Measurements from ENCODE around the gene HOXD10.

HOXD10 gene

GRCh38 chr2:176087330-176088047 is 29.1 kb upstream of the HOXD10 start:
- H3K4me3 ChIP-seq (replicated peaks in 1 of 2; ENCODE audit: low read depth in 2 of 2, low read length in 2 of 2) = no peak overlapping the region
- DNase-seq (ENCODE audit: low read depth in 2 of 2) = no peak
- no peak for TF ChIP-seq CTCF (IDR thresholded peaks at IDR 0.05; ENCODE audit: low read depth, low read length)

GRCh38 chr2:176088048-176088936 is 28.3 kb upstream of the HOXD10 start:
- peak; percentile 46 for DNase-seq (ENCODE audit: low read depth in 2 of 2)
- H3K4me3 ChIP-seq (replicated peaks in 1 of 2; ENCODE audit: low read depth in 2 of 2, low read length in 2 of 2) = peak overlapping the region in 1 of 2 donors; percentile 13
- TF ChIP-seq CTCF (IDR thresholded peaks at IDR 0.05; ENCODE audit: low read depth, low read length) = peak; percentile 78

GRCh38 chr2:176088937-176089842 is 27.4 kb upstream of the HOXD10 start:
- no peak for TF ChIP-seq CTCF (IDR thresholded peaks at IDR 0.05; ENCODE audit: low read depth, low read length)
- DNase-seq (ENCODE audit: low read depth in 2 of 2) = no peak

GRCh38 chr2:176089843-176090395 is 26.7 kb upstream of the HOXD10 start:
- no peak overlapping the region for H3K4me3 ChIP-seq (replicated peaks in 1 of 2; ENCODE audit: low read depth in 2 of 2, low read length in 2 of 2)
- TF ChIP-seq CTCF (IDR thresholded peaks at IDR 0.05; ENCODE audit: low read depth, low read length) = no peak
- DNase-seq (ENCODE audit: low read depth in 2 of 2) = no peak

More at GRCh38 chr2:176088937-176089842, 27.4 kb upstream of the HOXD10 start:
- H3K4me3 ChIP-seq (replicated peaks in 1 of 2; ENCODE audit: low read depth in 2 of 2, low read length in 2 of 2) = no peak overlapping the region

- DNase-seq (ENCODE audit: low read depth in 2 of 2) = no peak
- no peak overlapping the region for H3K4me3 ChIP-seq (replicated peaks in 1 of 2; ENCODE audit: low read depth in 2 of 2, low read length in 2 of 2)
- TF ChIP-seq CTCF (IDR thresholded peaks at IDR 0.05; ENCODE audit: low read depth, low read length) = no peak
These were observed 25.7 kb upstream of the HOXD10 start for GRCh38 chr2:176090862-176091261.
